Stomach (tissue), 4 donors: Measurements from ENCODE around the gene ZNF384.

ENCODE experiments used
- CTCF ChIP-seq, 7 experiments: fragments of 450-650 bp in 4 of 7; fragments of 200-600 bp in 3 of 7; sonication (generic) in 3 of 7; IDR thresholded peaks; one replicate each; pipeline ENCODE4 v1.5.1; 2016 to 2019; ENCODE audit warnings: antibody characterized with exemption in 7 of 7, control low read depth in 2 of 7, mild to moderate bottlenecking in 1 of 7
- POLR2AphosphoS5 ChIP-seq, 3 donors: sonication (generic); formaldehyde crosslinking; IDR thresholded peaks; one replicate each; pipeline ENCODE4 v1.6.1; 2016; ENCODE audit warnings: antibody characterized with exemption in 3 of 3

DNA sequence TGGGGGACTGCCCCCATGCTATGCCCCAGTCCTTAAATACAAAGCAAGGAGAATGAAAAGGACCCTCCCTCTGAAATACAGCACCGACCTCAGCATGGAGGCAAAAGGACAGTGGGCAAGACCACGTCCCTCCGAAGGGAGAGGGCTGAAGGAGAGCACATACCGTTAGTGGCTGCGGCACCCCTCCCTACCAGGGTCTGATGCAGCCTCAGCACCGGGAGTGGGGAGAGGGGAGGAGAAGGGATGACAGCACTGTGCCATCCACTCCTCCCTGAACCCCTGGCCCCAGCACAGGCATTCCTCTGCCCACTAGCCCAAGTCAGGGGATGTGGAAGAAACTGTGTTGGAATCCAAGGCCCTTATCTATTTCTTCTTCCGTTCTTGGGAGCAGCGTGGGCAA is 38.3 kb downstream of the ZNF384 start:
- TF ChIP-seq POLR2AphosphoS5 (IDR thresholded peaks at IDR 0.05) (no peak), CTCF (IDR thresholded peaks at IDR 0.05) (no peak)
